HG03103 (cell line): ENCODE results near the gene ZNF207.
"Not testable (repeated sequence)": the region's sequence is repeated elsewhere in the genome, so short reads cannot be mapped to it uniquely, and the experiment has no call there.

Experiments used
- ATAC-seq: cut with Tn5 transposase; IDR thresholded peaks from one replicate; pipeline ENCODE4 v1.9.1; 2021; ENCODE audit warnings: low read depth; ENCODE audit not compliant: unreplicated experiment

ZNF207 gene

DNA sequence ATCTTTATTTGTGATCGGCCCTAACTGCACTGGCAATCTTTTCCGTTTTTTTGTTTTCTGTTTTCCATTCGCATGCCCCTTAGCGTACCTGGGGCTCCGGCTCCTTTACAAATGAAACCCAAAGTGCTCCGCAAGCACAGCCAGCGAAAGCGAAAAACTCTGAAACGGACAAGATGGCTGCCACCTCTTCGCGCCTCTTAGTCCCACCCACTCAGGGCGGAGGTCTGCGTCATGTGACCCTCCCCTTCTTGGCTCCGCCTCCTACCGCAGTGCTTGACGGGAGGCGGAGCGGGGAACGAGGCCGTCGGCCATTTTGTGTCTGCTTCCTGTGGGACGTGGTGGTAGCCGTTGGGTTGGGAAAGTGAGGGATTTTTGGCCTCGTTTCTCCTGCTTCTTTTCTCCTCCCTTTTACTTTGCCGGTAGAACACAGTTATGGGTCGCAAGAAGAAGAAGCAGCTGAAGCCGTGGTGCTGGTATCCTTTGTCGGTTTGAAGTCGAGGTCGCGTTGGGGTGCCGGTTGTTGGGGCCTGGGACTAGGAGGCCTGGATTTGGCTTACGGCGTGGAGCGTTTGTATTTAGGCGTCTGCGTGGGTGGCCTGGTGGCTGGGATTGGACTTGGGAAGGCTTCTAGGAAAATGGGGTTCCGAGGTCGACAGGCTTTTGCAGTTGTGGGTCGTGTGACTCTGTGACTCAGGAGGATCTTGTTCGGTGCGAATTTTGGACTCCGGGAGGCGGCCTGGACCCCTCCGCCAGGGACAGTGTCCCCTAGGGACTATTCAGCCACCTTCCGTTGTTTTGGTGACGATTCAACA lies at the start of gene ZNF207:
Gene ZNF207 (plus strand): TSS at position 304 of the 812 bp plus-strand sequence. CDS start 129 bp downstream, at position 433.
- ATAC-seq = peak; percentile 83

DNA sequence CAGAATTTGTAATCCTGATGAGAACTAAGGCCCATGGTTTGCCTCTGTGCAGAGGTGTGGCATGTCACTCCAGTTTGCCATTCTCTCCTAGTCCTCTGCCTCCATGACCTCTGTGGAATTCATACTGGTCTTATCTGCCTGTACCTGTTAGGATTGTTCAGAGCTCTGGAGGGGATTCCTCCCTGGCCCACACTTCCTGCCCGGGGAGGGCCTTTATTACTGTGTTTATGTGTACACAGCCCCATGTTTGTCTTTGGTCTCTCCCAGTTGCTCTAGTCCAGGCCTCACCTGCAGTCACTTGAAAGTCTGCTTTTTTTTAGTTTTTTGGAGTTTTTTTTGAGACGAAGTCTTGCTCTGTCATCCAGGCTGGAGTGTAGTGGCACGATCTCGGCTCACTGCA lies 47.9 kb upstream of the ZNF207 start:
- ATAC-seq = no peak

DNA sequence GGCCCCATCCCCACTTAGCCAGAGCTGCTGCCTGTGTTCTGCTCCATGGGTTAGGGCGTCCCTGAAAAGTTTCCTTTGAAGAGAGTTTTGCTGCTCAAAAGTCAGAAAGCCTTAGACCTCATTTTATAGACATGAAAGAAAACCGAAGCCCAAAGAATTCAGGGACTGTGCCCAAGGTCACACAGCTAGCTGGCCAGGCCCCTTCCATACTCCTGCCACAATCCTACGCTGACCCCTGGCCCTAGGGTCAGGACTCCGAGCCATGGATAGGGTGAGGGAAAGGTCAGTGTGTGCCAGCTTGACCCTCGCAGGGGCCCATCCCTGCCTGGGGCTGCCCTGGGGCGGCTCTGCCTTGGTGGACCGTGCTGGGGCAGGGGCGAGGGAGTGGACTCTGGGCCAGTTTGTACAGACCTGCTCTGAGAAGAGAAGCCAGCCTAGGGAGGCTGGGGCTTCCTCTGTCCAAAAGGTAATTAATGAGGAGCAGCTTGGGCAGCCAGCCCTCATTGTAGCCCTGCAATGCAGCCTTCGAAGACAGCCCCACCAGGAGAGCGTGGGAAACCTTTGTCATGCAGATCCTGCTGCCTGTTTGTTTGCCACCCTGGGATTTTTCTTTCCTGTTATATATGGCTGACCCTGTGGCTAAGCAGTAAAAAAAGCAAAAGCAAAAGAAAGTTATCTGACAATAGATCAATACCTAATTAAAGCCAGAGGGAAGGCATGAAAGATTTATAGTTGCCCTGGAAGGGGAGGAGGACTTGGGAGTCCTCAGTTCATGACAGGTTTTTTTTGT lies 46.9 kb upstream of the ZNF207 start:
- ATAC-seq = no peak

DNA sequence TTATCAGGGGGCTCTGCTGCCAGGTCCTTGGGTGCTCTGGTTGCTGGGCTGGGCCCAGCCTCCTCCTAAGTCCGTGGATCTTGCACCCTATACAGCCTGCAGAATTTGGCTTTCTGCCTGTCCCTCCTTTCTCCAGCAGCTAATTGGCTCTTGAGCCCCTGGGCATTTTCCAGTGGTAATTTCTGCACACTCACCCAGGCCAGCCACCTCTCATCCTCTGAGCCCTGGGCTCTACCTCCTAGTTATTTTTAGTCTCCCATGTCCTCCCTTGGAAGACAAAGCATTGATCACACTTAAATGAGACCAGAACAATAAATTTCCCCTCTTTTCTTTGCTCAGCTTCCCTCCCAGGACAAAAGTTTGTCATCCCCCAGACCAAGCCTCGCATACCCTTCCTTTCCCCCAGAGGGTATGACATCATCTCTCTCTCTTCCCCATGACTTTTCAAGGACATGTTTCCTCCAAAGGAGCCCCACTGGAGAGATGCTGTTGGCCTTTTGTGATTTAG lies 46.1 kb upstream of the ZNF207 start:
- no peak for ATAC-seq

DNA sequence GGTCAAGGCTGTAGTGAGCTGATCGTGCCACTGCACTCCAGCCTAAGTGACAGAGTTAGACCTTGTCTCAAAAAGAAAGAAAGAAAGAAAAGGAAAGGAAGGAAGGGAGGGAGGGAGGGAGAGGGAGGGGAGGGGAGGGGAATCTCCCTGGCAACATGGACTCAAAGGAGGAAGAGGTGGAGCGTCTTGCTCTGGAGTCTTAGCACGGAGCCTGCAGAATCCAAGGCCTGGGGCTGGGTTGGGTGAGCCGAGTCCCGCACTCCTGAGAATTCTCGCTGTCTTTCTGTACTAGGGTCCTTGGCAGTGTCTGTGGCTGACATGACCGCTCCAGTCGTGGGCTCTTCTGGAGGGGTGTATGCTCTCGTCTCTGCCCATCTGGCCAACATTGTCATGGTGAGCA lies 44.9 kb upstream of the ZNF207 start:
- ATAC-seq = no peak

DNA sequence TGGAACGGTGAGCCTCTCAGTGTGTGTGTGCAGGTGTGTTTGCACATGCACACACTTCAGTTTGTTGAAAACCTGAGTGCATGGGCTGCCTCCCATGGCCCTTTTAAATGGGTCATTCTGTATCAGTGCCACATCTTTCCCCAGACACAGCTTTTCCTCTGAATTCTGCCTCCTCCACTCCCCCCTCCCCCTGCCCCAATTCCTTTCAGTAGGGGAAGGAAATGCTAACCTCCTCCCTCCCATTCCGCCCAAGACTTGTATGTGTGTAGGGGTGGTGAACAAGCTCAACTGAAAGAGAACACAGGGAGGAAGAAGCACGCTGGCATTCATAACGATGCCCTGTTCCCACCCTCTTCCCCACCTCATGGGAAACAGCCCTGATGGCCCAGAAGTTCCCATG lies 42.3 kb upstream of the ZNF207 start:
- no peak for ATAC-seq

DNA sequence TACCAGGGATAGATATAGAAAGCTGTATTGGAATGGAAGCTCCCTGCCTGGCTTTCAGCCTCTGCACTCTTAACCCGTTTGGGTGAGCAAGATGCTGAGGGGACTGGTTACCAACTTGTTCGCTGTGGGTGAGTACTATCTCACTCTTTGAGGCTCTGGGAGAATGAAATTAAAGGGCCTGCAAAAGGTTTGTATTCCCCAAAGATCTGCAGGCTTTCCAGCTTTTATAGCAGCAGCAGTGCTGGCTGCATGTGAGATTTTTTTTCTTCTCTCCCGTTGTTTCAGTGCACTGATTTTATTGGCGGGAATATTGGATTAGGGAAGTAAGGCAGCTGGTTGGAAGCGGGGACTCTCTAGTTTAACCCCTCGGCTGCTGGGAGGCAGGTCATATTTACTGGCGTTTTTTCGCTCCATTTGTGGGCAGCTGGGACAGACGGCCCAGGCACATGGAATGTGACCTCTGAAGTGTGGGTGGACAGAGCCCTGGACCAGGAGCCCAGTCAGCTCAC lies 38.9 kb upstream of the ZNF207 start:
- no peak for ATAC-seq

DNA sequence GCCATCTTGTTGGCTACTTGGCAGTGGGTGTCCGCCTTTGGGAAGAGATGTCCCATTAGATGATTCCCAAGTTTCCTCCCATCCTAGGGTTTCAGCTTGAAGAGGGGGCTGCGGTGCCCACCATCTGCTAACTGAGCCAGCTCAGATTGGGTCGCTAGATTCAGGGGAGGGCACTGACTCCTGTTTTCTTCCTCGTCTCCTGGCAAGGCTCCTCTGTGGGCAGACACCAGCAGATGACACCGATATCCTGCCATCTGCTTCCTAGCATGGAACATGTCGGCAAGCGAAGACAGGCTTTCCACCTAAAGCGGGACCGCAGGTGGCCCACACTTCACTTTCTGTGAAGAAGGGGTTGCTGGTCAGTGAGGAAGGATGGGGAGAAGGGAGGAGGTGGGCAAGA lies 35.3 kb upstream of the ZNF207 start:
- ATAC-seq = no peak

DNA sequence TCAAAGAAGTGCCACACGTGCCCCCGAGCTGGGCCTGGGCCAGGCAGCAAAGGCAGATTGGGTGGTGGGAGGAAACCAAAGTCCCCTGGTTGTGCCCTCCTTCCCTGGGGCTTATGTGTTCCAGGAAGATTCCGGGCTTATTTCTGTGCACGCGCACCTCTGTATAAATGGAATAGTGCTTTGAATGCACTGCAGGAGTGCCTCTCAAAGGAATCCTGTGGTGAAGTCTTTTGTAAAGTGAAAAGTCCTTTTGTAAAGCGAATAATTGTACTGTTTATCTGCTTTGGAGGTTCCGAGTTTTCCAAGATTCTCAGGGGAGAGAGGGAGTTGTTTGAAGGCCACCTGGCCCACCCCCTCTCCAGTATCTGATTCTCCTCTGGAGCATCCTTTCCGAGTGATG lies 34.8 kb upstream of the ZNF207 start:
- no peak for ATAC-seq

DNA sequence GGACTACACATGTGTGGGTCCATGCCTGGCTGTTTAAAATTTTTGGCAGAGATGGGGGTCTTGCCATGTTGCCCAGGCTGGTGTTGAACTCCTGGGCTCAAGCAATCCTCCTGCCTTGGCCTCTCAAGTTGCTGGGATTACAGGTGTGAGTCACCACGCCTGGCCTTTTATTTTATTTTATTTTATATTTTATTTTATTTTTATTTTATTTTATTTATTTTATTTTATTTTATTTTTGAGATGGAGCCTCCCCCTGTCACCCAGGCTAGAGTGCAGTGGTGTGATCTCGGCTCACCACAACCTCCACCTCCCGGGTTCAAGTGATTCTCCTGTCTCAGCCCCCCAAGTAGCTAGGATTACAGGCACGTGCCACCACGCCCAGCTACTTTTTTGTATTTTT lies 33.3 kb upstream of the ZNF207 start:
- not testable (repeated sequence) for ATAC-seq

DNA sequence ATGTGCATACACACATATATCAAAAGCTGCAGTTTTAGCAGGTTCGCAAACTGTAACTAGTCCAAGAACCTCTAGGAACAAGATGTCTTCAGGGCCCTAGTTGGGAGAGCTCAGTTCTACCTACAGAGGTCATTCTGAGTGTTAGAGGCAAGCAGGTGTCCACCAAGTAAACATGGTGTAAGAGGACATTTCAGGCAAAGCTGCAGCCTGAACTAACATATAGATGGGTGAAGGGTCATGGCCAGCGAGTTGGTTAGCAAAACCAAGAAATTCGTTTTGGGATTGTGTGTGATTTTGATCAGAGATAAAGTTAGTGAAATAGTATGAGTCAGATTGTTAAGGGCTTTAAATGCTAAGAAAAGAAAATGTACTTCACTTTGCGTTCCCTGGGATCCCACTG lies 32.6 kb upstream of the ZNF207 start:
- ATAC-seq = no peak

DNA sequence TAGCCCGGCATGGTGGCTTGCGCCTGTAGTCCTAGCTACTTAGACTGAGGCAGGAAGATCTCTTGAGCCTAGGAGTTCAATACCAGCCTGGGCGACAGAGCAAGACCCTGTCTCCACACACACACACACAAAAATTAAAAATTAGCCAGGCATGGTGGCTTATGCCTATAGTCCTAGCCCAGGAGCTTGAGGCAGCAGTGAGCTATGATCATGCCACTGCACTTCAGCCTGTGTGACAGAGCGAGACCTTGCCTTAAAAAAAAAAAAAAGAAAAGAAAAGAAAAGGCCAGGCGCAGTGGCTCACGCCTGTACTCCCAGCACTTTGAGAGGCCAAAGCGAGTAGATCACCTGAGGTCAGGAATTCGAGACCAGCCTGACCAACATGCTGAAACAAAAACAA lies 31.9 kb upstream of the ZNF207 start:
- no peak for ATAC-seq

DNA sequence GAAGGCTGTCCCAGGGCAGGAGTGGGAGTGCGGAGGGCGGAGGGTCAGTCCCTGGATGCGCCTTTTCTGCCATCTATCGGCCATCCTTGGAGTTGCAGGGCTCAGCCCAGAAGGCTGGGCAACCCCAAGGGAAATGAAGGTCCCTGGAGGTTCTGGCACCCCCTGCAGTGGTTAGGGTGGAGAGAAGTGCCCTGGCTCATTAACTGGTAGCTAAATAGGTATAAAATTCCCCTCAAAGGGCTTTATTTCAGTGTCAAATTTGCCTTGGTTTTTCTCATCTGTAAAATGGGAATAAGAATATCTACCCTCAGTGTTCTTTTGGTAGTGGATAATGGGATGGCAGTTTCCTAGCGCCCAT lies 30.4 kb upstream of the ZNF207 start:
- ATAC-seq = no peak

DNA sequence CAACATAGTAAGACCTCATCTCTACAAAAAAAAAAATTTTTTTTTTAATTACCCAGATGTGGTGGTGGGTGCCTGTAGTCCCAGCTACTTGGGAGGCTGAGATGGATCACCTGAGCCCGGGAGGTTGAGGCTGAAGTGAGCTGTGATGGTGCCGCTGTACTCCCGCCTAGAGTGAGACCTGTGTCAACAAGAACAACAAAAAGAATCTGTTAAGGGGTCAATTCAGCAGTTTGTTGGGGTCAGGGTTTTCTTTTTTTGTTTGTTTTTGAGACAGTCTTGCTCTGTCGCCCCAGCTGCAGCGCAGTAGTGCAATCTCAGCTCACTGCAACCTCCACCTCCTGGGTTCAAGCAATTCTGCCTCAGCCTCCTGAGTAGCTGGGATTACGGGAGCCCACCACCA lies 29.9 kb upstream of the ZNF207 start:
- ATAC-seq = not testable (repeated sequence)

DNA sequence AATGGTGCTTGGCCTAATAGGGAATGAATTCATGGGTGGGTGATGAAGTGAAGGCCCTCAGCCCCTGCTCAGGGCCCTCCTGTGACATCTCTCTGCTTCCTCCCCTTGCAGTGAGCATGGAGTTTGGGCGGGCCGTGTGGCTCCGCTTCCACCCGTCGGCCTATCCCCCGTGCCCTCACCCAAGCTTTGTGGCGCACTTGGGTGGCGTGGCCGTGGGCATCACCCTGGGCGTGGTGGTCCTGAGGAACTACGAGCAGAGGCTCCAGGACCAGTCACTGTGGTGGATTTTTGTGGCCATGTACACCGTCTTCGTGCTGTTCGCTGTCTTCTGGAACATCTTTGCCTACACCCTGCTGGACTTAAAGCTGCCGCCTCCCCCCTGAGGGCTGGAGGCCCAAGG lies 29.1 kb upstream of the ZNF207 start:
- ATAC-seq = no peak

DNA sequence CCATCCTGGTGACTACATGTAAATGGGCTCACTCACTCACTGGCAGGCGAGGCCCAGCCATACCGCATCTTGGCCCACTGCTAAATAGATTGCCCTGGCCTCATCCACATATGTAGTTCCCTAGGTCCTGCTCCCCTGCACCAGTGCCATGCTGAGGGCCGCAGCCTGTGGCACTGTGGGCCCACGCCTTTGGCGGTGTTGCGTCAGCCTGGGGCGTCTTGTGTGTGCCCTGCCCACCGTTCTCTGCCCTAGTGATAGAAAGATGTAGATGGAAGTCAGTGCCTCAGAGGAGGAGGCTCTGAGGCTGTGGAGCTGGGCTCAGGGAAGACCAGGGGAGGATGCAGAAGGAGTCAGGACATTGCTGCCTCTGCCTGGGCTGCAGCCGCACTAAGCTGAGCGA lies 26.9 kb upstream of the ZNF207 start:
- no peak for ATAC-seq

DNA sequence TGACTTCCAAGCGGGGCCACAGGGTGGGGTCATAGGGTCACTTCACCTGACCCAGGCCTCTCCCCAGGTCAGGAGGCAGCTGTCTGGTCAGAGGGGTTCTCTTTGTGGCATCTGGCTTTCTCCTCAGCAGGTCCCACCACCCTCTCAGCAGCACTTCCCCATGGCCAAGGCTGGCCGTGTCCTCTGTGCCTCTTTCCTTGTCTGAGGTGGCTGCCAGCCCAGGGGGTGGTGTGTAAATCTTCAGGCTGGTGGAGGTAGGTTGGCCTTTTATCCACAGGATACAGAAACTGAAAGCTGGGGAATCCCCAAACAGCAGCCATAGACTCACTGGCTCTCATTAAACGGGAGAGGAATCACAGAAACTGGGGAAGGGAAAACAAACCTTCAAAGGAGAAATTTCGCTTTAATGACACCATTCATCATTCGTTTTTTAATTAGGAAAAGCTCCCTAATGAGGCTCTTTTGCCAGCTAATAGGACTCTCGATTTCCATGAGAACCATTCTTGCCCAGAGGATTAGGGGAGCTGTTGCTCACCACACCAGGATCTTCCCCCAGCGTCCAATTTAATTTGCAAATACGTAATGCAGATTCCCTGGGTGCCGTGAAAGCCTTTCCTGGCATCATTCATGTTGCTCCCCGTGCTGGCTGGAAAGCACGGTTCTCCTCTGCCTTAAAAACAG lies 26.0 kb upstream of the ZNF207 start:
- no peak for ATAC-seq

DNA sequence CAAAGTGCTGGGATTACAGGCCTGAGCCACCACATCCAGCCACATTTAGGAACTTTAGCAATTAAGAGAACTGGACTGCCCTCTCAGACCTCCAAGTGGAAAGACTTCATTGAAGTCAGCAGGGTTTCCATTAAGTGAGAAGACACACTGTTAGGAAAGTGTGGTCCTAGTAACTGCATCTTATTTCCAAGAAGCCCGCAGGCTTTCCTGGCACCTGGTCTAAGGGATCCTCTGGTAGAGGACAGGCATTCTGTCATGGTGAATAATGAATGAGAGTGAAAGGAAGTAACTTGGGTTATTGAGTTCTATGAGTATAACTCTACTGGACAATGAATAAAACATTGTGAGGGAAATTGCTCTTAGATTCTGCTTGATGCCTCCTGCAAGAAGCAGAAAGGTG lies 22.0 kb upstream of the ZNF207 start:
- no peak for ATAC-seq

DNA sequence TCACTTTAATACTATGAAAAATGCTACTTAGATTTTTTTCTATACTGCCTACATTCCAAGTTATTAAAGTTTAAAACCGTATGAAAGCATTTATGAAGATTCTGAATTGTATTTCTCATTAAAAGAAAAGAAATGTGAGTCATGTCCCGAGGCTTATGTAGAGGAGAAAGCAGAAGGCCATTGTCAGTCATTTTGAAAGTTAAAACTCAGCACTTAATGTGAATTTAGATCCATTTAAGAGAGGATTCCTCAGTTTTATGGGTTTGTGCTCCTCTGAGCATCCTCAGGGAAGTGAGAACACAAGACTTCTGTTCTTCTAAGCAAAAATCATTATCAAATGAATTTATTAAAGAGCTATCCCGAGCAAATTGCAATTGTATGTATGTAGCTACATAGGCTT lies 19.8 kb upstream of the ZNF207 start:
- ATAC-seq = no peak

DNA sequence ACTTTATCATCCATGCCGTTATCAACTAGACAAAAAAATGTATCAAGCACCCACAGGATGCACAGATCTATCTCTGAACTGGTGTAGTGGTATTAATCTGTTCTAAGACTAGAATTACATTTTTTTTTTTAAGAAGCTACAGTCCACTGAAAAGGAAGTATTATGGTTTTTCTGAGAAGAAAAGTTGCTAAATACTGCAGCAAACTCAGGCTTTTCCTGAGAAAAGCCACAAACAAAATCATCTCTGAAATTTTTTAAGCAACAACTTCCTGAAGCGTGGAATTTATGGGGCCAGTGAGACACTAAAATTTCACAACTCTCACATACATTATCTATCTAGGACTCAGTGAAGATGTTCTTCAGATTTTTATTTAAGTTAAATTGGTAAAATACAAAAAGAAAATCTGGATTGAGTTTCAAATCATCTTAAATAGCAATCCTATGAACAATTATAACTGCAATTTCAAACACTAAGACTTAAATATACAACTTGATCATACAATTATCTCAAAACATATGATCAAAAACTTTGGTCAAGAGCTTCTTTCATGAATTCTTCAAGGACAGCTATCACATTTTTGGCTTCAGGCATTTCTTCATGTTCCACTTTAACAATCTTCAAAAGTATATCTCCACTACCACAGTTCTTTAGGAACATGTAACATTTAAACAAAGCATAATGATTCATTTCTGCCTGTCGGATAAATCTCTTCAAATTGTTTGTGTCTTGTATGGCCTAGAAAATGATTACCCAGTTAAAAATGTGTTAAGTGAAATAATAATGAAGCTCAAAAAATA lies 18.5 kb upstream of the ZNF207 start:
- no peak for ATAC-seq
